Neural crest cell (in vitro differentiated cells): ENCODE data around the gene CHST14. TPM values are rescaled to one million over a fixed set of nuclear protein-coding genes. Genes with fewer than 3 reads are reported as not detected.

ENCODE experiments used
- DNase-seq: peaks from one replicate; pipeline ENCODE4 v3.0.0; 2021; ENCODE audit warnings: low read depth, mixed read lengths, low spot score
- H3K27ac Mint-ChIP-seq: one replicate; pipeline ENCODE4 v1.8.0; 2021; ENCODE audit warnings: mild to moderate bottlenecking, mixed read lengths; ENCODE audit not compliant: unreplicated experiment
- H3K27me3 Mint-ChIP-seq: 2 replicates; pipeline ENCODE4 v1.8.0; 2021; ENCODE audit warnings: low read depth, mild to moderate bottlenecking, mixed read lengths
- H3K36me3 Mint-ChIP-seq: 2 replicates; pipeline ENCODE4 v1.8.0; 2021; ENCODE audit warnings: low read depth, mild to moderate bottlenecking, mixed read lengths
- H3K4me1 Mint-ChIP-seq: 2 replicates; pipeline ENCODE4 v1.8.0; 2021; ENCODE audit warnings: mixed read lengths
- H3K4me3 Mint-ChIP-seq: one replicate; pipeline ENCODE4 v1.8.0; 2021; ENCODE audit warnings: mild to moderate bottlenecking, mixed read lengths
- H3K9me3 Mint-ChIP-seq: 2 replicates; pipeline ENCODE4 v1.8.0; 2021; ENCODE audit warnings: mixed read lengths
- CTCF ChIP-seq: fragments of 200-600 bp; sonication (generic); conservative IDR thresholded peaks from 2 replicates; pipeline ENCODE4 v1.5.0; 2021; ENCODE audit warnings: antibody characterized with exemption, mild to moderate bottlenecking
- total RNA-seq: library from RNA; stranded (reverse); gene quantifications from 2 replicates; pipeline ENCODE4 v1.2.1, GENCODE V29; 2021

CHST14 gene
- total RNA-seq, 1 donor from 2014 or later: 37.1 TPM

DNA sequence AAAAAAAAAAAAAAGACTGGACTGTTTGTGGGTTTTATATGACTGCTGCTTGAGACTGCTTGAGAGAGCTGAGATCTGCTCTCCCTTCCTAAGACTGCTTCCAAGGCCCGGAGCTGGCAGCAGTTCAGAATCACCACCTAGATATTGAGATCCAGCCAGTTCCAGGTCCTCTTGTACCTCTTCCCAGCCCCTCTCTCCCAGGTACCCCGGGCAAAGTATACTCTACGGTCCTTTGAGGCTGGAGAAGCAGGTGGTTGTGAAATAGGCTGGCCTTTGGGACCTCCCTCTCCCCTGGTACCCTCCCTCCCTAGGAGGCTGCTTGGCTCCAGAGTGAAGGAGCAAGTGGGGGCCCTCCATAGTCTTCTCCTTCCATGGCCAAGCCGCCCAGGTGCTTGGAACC, 42.6 kb upstream of the CHST14 start:
- no peak for TF ChIP-seq CTCF
- Mint-ChIP-seq H3K4me1 (peaks cover 4% of the 10 kb centered on the region), H3K27ac (no peak overlapping the region), H3K4me3 (no peak overlapping the region), H3K36me3 (no peaks in the 10 kb centered on the region), H3K9me3 (no peaks in the 10 kb centered on the region), H3K27me3 (peaks cover 31% of the 10 kb centered on the region)
- DNase-seq: no peak

DNA sequence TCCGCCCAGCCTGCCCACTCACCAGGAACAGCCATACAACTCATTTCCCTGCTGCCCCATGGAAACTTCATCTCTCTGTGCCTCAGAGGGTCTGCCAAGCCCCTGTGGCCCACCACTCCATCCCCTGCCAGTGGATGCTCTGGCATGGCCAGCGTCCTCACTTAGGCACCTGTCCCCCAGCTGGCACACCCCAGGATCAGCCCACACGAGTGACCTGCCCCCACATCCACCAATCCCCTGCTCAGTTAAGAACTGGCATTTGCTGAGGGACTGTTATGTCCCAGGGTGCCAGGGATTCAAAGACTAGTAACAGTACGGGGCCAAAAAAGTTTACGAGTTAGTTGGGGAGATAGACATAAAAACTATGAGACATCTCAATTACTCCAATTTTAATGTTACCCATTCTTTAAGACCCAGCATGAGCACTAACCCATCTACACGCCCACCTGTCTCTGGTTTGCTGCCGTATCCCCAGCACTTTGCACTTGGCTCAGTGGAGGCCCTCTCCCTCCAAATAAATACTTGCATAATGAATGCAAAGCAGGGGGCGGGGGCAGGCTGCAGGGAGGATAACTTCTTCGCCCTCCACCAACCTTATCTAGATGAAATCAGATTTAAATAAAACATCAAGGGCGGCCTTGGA, 41.6 kb upstream of the CHST14 start:
- Mint-ChIP-seq H3K36me3 (no peaks in the 10 kb centered on the region), H3K9me3 (no peaks in the 10 kb centered on the region), H3K27ac (peak overlapping the region; percentile 4), H3K4me1 (peaks cover 4% of the 10 kb centered on the region), H3K27me3 (peaks cover 41% of the 10 kb centered on the region), H3K4me3 (no peak overlapping the region)
- no peak for DNase-seq
- TF ChIP-seq CTCF: no peak

GRCh38 chr15:40430271-40430805, 40.4 kb upstream of the CHST14 start:
- TF ChIP-seq CTCF: no peak
- Mint-ChIP-seq H3K27me3 (peaks cover 52% of the 10 kb centered on the region), H3K36me3 (no peaks in the 10 kb centered on the region), H3K4me3 (no peak overlapping the region), H3K9me3 (no peaks in the 10 kb centered on the region), H3K27ac (no peak overlapping the region), H3K4me1 (peaks cover 4% of the 10 kb centered on the region)
- no peak for DNase-seq

- H3K27ac Mint-ChIP-seq: no peak overlapping the region
- no peaks in the 10 kb centered on the region for H3K36me3 Mint-ChIP-seq
- peaks cover 36% of the 10 kb centered on the region for H3K4me1 Mint-ChIP-seq
- H3K27me3 Mint-ChIP-seq: peaks cover 88% of the 10 kb centered on the region
- no peak for TF ChIP-seq CTCF
- peak overlapping the region; percentile 54 for H3K4me3 Mint-ChIP-seq
- H3K9me3 Mint-ChIP-seq: no peaks in the 10 kb centered on the region
- no peak for DNase-seq
Observed at GRCh38 chr15:40435023-40435709, 35.6 kb upstream of the CHST14 start.

DNA sequence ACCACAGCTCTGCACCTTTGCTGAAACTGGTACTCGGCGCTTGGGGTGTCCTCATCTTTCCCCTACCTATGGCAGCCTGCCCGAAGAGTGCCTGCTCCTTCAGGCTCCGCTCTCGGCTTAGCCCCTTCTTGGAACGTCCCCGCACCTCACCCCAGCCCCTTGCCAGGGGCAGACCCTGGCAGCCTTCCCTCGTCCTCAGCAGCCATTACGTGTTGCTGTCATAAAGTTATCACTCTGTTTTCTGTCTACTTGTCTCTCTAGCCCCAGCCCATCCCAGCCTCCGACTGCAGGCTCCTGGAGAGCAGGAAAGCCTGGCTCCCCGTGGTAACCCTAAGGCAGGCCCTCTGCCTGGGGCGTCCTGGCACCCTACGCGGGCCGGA, 35.1 kb upstream of the CHST14 start:
- H3K27me3 Mint-ChIP-seq: peaks cover 84% of the 10 kb centered on the region

More for the DNA sequence above, 35.1 kb upstream of the CHST14 start:
- no peaks in the 10 kb centered on the region for H3K36me3 Mint-ChIP-seq
- no peak overlapping the region for H3K27ac Mint-ChIP-seq
- peaks cover 34% of the 10 kb centered on the region for H3K4me1 Mint-ChIP-seq
- DNase-seq: no peak
- no peaks in the 10 kb centered on the region for H3K9me3 Mint-ChIP-seq
- peak overlapping the region; percentile 31 for H3K4me3 Mint-ChIP-seq
- no peak for TF ChIP-seq CTCF
